ENCODE data around the gene PLCB1.
"Not testable (repeated sequence)": the region's sequence is repeated elsewhere in the genome, so short reads cannot be mapped to it uniquely, and the experiment has no call there.

PLCB1 gene

DNA sequence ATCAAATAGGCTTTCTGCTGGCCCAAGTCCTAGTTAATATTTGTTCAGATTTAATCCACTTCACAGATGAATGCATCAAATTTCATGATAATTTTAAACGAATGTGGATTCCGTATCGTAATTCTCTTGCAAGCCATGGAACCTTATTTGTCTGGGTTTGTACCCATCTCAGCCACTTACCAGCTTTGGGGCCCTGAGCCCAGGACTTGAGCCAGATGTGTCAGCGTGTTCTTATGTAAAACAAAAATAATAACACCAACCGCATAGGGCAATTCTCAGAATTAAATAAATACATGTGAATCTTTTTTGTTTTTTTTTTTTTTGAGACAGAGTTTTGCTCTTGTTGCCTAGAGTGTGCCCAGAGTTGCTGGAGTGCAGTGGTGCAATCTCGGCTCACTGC, 654.3 kb downstream of the PLCB1 start:
- DNase-seq (ENCODE audit: low read depth in 2 of 2): no peak

GRCh38 chr20:8787090-8787489, 655.0 kb downstream of the PLCB1 start:
- no peak for DNase-seq (ENCODE audit: low read depth in 2 of 2)

DNA sequence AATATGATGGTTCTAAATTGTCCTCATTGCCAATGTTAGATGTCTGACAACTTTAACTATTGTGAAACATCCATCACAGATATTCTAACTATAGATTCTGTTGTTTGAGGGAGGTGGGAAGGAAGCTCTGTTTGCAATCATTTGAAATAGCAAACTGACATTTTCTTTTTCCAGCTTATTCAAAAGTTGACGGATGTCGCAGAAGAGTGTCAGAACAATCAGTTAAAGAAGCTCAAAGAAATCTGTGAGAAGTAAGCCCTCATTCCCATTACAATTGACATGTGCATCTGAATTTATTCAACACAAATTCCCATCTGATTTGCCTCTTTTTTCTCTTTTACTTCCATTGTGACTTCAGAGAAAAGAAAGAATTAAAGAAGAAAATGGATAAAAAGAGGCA, 656.2 kb downstream of the PLCB1 start:
- DNase-seq (ENCODE audit: low read depth in 2 of 2): no peak

GRCh38 chr20:8788831-8789230, 656.8 kb downstream of the PLCB1 start:
- DNase-seq (ENCODE audit: low read depth in 2 of 2): no peak

- no peak for DNase-seq (ENCODE audit: low read depth in 2 of 2)
These were observed 658.5 kb downstream of the PLCB1 start for GRCh38 chr20:8790442-8791074.

- DNase-seq (ENCODE audit: low read depth in 2 of 2): no peak
These were observed 663.3 kb downstream of the PLCB1 start for GRCh38 chr20:8795404-8795803.

DNA sequence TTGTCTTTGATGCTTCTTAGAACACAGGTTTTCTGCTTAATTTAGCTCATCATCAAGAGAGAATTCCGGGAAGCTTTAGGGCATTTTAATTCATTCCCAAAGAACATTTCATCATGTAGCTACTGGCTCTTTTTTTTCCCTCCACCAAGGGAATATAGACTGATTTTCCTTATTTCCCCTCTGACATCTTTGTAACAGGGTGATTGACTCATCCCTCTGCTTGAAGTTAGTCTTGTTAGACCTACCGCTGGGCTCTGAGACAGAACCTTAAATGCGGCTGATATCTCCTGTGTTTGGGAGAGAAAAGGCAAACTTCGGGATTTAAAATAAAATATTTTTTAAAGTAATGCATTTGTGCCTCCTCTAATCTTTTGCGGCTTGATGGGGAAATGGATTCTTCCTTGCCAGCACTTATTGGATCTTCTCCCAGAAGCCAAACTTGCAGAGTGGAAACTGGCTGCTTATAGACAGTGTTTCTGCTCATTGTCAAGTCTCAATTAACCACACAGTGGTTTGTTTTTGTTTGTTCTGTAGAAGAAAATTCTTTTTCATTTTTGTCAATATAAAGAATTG, 664.1 kb downstream of the PLCB1 start:
- DNase-seq (ENCODE audit: low read depth in 2 of 2): no peak

GRCh38 chr20:8798505-8798904, 666.4 kb downstream of the PLCB1 start:
- DNase-seq (ENCODE audit: low read depth in 2 of 2): no peak

GRCh38 chr20:8800089-8800488, 668.0 kb downstream of the PLCB1 start:
- DNase-seq (ENCODE audit: low read depth in 2 of 2): no peak

DNA sequence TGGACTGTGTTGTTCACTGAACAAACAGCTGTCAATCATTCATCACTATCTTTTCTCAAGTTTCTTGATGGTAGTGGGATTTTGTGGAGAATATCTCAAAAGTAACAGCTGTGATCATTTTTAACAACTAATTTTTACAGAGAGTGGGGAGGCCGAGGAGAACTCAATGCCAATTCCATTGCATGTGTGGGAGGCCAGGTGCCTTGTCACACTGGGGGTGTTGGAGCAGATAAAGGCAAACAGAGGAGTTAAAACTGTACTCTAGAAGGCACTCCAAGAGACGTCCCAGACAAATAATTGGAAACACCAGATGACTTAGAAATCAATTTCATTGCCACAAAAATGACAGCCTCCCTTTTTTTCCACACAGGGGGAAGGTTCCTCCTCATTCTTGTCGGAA, 669.6 kb downstream of the PLCB1 start:
- no peak for DNase-seq (ENCODE audit: low read depth in 2 of 2)

GRCh38 chr20:8803065-8803464, 671.0 kb downstream of the PLCB1 start:
- DNase-seq (ENCODE audit: low read depth in 2 of 2): no peak

GRCh38 chr20:8803941-8804340, 671.9 kb downstream of the PLCB1 start:
- DNase-seq (ENCODE audit: low read depth in 2 of 2): no peak

GRCh38 chr20:8805737-8806442, 673.8 kb downstream of the PLCB1 start:
- no peak for DNase-seq (ENCODE audit: low read depth in 2 of 2)

DNA sequence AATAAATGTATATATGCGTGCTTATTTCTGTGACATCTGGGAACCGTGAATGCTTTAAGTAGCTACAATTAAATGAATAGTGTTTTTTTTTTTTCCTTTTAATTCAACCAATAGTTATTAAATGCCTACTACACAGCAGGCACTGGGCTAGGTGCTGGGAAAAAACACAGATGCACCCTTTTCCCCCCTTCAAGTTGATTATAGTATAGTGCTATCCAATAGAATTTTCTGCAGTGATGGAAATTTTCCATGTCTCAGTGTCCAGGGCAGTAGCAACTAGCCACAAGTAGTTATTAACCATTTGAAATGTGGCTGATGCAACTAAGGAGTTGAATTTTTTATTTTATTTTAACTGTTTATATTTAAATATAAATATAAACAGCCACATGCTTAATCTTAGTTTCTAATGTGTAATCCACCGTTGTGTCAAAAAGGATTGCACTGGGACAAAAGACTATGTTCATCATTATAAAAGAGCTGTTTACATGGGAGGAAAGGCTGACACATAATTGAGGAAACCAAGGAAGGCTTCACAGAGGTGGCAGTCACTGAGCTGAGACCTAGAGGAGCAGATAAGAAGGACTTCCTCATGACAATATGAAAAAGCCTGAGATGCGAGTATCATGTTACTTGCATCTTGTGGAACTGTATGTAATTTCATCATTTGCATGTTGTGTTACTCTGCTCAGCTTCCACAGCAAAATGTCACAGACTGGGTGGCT, 675.6 kb downstream of the PLCB1 start:
- no peak for DNase-seq (ENCODE audit: low read depth in 2 of 2)

GRCh38 chr20:8808202-8808535, 676.1 kb downstream of the PLCB1 start:
- DNase-seq (ENCODE audit: low read depth in 2 of 2): no peak

DNA sequence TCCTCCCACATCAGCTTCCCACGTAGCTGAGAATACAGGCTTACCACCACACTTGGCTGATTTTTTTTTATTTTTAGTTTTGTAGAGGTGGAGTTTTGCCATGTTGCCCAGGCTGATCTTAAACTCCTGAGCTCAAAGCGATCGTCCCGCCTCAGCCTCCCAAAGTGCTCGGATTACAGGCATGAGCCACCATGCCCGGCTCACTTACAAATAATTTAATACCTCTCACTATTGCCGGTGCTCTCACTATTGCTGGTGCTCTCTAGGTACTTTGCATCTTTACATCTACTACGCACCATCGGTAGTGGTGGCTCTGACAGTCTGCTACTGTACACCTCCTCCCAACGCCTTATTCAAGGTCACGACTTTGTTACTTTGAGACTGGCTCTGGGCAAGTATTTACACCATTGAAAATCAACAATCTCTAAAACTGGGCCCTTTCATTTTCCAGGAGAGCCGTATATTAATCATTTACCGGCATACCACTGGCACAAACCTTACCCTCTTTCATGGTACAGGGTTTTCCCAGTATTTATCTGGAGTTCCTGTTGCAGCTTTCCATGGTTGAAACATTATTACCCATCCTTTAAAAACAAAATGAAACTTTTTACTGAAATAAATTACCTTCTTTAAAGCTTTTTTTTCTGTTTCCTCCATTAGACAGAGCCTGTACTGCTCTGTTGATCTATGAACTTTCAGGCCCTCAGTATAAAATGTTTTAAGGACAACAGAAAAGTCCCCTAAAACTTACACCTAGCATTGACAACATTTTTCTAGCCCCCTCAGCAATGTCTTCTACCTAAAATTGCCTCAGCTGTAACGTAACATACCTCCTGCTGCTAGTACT, 677.3 kb downstream of the PLCB1 start:
- no peak for DNase-seq (ENCODE audit: low read depth in 2 of 2)

DNA sequence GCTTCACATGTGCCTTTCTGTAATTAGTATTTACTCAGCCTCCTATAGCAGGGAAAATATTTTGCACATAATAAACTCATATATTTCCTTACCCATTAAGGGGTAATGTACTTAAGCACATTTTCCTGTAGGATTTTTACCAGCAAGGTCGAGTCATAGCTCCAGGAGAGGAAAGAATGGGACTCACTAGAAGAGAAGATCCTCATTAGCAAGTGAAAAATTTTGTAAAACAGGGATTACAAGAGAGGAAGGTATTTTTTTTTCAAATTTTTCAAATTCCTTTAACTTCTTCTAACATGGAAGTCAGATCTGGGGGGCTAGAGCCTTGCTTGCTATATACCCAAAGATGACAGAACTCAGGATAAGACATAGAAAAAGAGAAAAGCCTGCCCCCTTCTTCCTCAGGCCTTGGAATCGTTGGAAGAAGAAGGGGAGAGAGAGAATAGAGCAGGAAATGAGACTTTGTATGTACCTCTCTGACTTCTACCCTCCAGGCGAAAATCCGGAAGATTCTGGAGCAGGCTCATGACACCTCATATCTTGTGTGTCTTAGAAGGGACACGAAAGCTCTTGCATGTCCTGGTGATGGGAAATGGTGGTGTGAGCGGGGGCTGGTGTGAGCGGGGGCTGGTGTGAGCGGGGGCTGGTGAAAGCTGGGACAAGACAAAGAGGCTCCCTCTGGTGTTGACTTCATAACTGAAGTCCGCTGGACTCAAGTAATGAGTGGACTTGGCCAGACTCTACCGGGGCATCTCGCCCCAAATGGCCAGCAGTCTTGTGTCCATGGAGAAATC, 679.9 kb downstream of the PLCB1 start:
- DNase-seq (ENCODE audit: low read depth in 2 of 2): no peak

DNA sequence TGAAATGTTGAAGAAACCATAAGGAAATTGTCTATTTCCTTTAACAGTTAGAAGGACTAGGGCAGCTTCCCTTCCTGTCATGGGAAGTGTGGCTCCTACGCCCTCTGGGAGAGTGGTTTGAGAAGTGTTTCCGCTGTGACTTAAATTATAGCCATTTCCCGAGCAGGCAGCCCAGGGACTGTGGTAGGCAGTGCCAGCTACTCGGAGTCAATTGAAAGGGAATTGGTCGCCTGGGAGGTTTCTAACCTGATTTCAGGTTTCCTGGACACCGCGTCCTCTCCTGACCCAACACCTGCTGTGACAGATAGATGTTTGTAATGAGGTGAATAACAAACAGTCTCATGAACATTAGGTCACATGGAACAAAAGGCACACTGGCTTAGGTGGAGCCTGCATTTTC, 680.8 kb downstream of the PLCB1 start:
- no peak for DNase-seq (ENCODE audit: low read depth in 2 of 2)

DNA sequence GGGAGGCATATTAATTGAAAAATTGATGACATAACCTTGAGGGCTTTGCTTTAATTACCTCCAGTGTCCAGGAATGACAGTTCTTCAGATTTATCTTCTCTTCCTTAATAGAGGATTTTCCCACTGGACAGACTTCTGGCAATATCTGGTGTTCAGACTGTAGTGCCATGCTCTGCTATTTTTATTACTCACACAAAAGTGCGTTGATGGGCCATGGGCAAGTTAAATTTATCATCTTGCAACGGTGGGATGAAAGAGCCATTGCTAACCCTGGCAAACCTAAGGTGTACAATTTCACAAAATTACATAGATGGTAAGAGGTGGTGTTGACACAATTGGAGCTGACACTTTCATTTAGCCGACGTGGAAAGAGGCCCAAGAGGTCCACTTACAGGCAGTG, 683.1 kb downstream of the PLCB1 start:
- no peak for DNase-seq (ENCODE audit: low read depth in 2 of 2)

DNA sequence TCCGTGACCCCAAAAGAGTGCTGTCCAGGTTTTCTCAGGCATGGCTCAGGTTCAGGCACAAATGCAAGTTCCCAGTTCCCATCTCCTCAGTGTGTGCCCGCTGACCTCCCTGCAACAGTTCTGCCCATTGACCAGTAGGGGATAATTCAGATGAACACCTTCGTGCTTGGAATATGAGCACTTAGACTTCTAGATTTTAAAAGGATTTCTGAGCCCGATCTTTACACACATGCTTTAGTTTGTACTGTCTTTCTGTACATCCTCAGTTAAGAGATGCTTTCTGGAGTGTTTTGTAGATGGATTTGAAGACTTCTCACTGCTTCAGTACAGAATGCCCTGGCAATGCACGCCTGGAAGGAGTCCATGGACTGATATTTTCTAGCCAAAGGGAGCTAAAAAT, 697.2 kb downstream of the PLCB1 start:
- no peak for DNase-seq (ENCODE audit: low read depth in 2 of 2)

- not testable (repeated sequence) for DNase-seq (ENCODE audit: low read depth in 2 of 2)
These were observed 702.2 kb downstream of the PLCB1 start for GRCh38 chr20:8834294-8834693.

Measured in stimulated activated CD8-positive, alpha-beta memory T cell treated with anti-CD3 and anti-CD28 coated beads, Interleukin-2, amount 100 ng/mL, for 1 hour (primary cell).